ENCODE measurements around the gene POU2F1. TPM values are rescaled to one million over a fixed set of nuclear protein-coding genes. Genes with fewer than 3 reads are reported as not detected.

POU2F1 gene
- total and polyA plus RNA-seq, 4 donors = 0.93 to 10.5 (median 6.5) TPM

DNA sequence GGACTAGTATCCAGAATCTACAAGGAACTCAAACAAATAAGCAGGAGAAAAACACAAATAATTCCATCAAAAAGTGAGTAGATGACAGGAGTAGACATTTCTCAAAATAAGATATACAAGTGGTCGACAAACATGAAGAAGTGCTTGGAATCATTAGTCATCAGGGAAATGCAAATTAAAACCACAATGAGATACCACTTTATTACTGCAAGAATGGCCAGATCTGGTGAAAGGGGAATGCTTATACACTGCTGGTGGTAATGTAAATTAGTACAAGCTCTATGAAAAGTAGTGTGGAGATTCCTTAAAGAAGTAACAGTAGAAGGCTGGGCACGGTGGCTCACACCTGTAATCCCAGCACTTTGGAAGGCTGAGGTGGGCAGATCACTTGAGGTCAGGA is 73.8 kb downstream of the POU2F1 start:
- no peaks in the 10 kb centered on the region for H3K9me3 ChIP-seq (ENCODE audit: control insufficient read depth in 4 of 4, low read length in 3 of 4)
- no peak overlapping the region for H3K9ac ChIP-seq (ENCODE audit: low read depth in 1 of 2, low read length in 2 of 2)
- H3K27me3 ChIP-seq (ENCODE audit: control insufficient read depth in 4 of 4, insufficient read depth in 4 of 4, low read length in 3 of 4) = no peaks in the 10 kb centered on the region
- TF ChIP-seq, protein P1, sequence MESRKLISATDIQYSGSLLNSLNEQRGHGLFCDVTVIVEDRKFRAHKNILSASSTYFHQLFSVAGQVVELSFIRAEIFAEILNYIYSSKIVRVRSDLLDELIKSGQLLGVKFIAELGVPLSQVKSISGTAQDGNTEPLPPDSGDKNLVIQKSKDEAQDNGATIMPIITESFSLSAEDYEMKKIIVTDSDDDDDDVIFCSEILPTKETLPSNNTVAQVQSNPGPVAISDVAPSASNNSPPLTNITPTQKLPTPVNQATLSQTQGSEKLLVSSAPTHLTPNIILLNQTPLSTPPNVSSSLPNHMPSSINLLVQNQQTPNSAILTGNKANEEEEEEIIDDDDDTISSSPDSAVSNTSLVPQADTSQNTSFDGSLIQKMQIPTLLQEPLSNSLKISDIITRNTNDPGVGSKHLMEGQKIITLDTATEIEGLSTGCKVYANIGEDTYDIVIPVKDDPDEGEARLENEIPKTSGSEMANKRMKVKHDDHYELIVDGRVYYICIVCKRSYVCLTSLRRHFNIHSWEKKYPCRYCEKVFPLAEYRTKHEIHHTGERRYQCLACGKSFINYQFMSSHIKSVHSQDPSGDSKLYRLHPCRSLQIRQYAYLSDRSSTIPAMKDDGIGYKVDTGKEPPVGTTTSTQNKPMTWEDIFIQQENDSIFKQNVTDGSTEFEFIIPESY (IDR thresholded peaks at IDR 0.05) = no peak
- TF ChIP-seq, protein P2, sequence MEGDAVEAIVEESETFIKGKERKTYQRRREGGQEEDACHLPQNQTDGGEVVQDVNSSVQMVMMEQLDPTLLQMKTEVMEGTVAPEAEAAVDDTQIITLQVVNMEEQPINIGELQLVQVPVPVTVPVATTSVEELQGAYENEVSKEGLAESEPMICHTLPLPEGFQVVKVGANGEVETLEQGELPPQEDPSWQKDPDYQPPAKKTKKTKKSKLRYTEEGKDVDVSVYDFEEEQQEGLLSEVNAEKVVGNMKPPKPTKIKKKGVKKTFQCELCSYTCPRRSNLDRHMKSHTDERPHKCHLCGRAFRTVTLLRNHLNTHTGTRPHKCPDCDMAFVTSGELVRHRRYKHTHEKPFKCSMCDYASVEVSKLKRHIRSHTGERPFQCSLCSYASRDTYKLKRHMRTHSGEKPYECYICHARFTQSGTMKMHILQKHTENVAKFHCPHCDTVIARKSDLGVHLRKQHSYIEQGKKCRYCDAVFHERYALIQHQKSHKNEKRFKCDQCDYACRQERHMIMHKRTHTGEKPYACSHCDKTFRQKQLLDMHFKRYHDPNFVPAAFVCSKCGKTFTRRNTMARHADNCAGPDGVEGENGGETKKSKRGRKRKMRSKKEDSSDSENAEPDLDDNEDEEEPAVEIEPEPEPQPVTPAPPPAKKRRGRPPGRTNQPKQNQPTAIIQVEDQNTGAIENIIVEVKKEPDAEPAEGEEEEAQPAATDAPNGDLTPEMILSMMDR (IDR thresholded peaks at IDR 0.05; ENCODE audit: low read depth, low read length, missing input control) = no peak
- TF ChIP-seq HNF4A (conservative IDR thresholded peaks at IDR 0.05) (no peak), EGR1 (IDR thresholded peaks at IDR 0.05; ENCODE audit: low read depth in 2 of 2) (no peak), JUND (IDR thresholded peaks at IDR 0.05) (no peak), RAD21 (IDR thresholded peaks at IDR 0.05) (no peak), YY1 (IDR thresholded peaks at IDR 0.05) (no peak), SP1 (IDR thresholded peaks at IDR 0.05) (no peak), RXRA (IDR thresholded peaks at IDR 0.05) (no peak), TAF1 (conservative IDR thresholded peaks at IDR 0.05) (no peak), FOXA1 (IDR thresholded peaks at IDR 0.05) (no peak), FOXA2 (IDR thresholded peaks at IDR 0.05) (no peak), NR2F2 (IDR thresholded peaks at IDR 0.05) (no peak), HNF4G (IDR thresholded peaks at IDR 0.05) (no peak), GABPA (IDR thresholded peaks at IDR 0.05 in 1 of 2, conservative IDR thresholded peaks at IDR 0.05 in 1 of 2) (no peak)
- TF ChIP-seq, protein P3, sequence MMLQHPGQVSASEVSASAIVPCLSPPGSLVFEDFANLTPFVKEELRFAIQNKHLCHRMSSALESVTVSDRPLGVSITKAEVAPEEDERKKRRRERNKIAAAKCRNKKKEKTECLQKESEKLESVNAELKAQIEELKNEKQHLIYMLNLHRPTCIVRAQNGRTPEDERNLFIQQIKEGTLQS (IDR thresholded peaks at IDR 0.05) = no peak
- TF ChIP-seq, protein P4, sequence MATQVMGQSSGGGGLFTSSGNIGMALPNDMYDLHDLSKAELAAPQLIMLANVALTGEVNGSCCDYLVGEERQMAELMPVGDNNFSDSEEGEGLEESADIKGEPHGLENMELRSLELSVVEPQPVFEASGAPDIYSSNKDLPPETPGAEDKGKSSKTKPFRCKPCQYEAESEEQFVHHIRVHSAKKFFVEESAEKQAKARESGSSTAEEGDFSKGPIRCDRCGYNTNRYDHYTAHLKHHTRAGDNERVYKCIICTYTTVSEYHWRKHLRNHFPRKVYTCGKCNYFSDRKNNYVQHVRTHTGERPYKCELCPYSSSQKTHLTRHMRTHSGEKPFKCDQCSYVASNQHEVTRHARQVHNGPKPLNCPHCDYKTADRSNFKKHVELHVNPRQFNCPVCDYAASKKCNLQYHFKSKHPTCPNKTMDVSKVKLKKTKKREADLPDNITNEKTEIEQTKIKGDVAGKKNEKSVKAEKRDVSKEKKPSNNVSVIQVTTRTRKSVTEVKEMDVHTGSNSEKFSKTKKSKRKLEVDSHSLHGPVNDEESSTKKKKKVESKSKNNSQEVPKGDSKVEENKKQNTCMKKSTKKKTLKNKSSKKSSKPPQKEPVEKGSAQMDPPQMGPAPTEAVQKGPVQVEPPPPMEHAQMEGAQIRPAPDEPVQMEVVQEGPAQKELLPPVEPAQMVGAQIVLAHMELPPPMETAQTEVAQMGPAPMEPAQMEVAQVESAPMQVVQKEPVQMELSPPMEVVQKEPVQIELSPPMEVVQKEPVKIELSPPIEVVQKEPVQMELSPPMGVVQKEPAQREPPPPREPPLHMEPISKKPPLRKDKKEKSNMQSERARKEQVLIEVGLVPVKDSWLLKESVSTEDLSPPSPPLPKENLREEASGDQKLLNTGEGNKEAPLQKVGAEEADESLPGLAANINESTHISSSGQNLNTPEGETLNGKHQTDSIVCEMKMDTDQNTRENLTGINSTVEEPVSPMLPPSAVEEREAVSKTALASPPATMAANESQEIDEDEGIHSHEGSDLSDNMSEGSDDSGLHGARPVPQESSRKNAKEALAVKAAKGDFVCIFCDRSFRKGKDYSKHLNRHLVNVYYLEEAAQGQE (IDR thresholded peaks at IDR 0.05) = no peak
- TF ChIP-seq, protein P5, sequence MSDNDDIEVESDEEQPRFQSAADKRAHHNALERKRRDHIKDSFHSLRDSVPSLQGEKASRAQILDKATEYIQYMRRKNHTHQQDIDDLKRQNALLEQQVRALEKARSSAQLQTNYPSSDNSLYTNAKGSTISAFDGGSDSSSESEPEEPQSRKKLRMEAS (IDR thresholded peaks at IDR 0.05) = no peak
- WGBS = 87% methylated on average over 2 of the region's 2 CpGs
- H3K4me3 ChIP-seq (ENCODE audit: low read depth in 1 of 3, low read length in 3 of 3) = no peak overlapping the region
- no peak for DNase-seq (ENCODE audit: low spot score)
- no peak overlapping the region for H3K27ac ChIP-seq (ENCODE audit: low read depth in 1 of 2, low read length in 2 of 2)
- H3K4me1 ChIP-seq (ENCODE audit: control insufficient read depth in 4 of 4, insufficient read depth in 4 of 4, low read length in 3 of 4) = peaks cover 17 to 32% (median 22%) of the 10 kb centered on the region in 4 donors
- H3K36me3 ChIP-seq (ENCODE audit: control insufficient read depth in 4 of 4, insufficient read depth in 3 of 4, low read depth in 1 of 4, low read length in 3 of 4) = no peaks in the 10 kb centered on the region
